ENCODE data around the gene GJB2.
A peak's percentile ranks its signal among the peaks of the same experiment; 100 is the strongest.

GJB2 gene

GRCh38 chr13:20178156-20178555 is 14.6 kb downstream of the GJB2 start:
- Histone ChIP-seq H3K4me1 (ENCODE audit: control insufficient read depth, insufficient read depth, low read length) (no peaks in the 10 kb centered on the region), H3K9me3 (ENCODE audit: control insufficient read depth, insufficient read depth, low read length) (no peaks in the 10 kb centered on the region)

DNA sequence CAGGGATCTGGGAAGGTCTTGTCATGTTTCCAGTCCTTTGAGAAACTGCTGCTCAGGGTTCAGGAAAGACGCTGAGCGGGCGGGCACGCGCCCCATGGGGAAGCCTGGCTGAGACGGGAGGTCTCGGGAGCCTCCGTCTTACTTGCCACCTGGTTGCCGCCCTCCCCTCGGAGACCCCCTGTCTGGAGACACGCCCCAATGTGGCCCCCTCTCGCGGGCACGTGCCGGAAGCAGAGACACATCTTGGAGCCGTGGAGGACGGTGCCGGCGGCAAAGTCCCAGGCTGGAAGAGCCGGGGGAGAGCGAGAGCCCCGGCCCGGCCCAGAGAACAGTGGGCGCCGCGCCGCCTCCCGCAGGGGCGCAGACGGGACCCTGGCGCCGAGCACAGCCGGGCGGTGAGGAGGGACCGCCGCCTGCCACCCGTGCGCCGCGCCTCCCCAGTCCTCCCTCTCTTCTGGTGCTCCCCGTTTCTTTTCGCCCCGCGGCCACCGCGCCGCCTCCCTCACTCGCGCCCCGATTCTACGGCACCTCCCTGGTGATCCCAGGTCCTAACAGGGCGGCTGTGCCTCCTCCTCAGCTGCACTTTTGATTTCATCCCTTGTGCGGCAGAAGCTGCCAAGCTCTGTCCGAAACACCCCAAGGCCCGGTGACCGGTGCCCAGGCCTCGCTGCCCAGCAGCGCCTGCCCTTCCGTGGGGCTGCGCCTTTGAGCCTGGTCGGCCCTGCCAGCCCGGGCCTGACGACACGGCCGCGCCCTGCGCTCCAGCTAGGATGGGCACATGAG is 15.5 kb downstream of the GJB2 start:
- Histone ChIP-seq H3K27me3 (ENCODE audit: control insufficient read depth, insufficient read depth, low read length) (no peaks in the 10 kb centered on the region), H3K4me1 (ENCODE audit: control insufficient read depth, insufficient read depth, low read length) (no peaks in the 10 kb centered on the region), H3K9ac (ENCODE audit: low read depth, low read length) (no peak overlapping the region), H3K4me3 (ENCODE audit: low read depth, low read length) (no peak overlapping the region), H3K27ac (ENCODE audit: low read depth, low read length) (no peak overlapping the region), H3K36me3 (ENCODE audit: control insufficient read depth, insufficient read depth, low read length) (no peaks in the 10 kb centered on the region), H3K9me3 (ENCODE audit: control insufficient read depth, insufficient read depth, low read length) (no peaks in the 10 kb centered on the region)

More at GRCh38 chr13:20178156-20178555, 14.6 kb downstream of the GJB2 start:
- H3K27ac ChIP-seq (ENCODE audit: low read depth, low read length), result no peak overlapping the region
- no peaks in the 10 kb centered on the region for H3K27me3 ChIP-seq (ENCODE audit: control insufficient read depth, insufficient read depth, low read length)
- H3K36me3 ChIP-seq (ENCODE audit: control insufficient read depth, insufficient read depth, low read length), result no peaks in the 10 kb centered on the region
- no peak overlapping the region for H3K9ac ChIP-seq (ENCODE audit: low read depth, low read length)
- H3K4me3 ChIP-seq (ENCODE audit: low read depth, low read length), result no peak overlapping the region

DNA sequence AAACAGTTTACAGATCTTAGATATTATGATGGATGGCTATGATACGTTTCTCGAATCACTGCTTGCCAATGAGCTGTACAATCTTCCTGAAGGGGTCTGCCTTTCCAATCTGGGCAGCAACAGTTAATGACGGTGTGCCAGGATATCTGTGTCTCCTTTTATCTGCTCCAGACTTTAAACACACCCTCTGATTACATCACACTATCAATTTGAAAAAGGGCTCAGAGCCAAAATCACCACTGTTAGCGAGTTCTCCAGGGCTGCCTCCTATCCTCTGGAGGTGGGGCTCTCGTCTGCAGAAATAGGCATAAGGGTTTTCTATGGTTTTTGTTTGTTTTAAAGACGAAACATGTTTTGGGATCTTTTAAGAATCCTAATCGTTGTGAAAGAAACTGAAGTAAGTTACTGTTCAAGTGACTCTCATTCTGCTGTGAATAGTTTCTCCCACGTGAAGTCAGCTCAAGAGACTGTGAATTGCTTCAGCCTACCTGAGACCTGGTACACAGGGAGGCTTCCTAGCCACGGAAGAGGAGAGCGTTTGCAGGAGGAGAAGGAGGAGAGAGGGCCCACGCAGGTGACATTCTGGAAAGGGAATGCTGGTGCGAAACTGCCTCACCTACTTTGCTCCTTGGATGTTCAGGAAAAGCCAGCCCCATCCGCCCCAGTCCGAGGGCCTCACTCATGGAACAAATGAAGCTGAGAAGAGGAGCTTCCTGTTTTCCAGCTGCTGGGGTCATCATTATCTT is 16.7 kb downstream of the GJB2 start:
- Histone ChIP-seq H3K36me3 (ENCODE audit: control insufficient read depth, insufficient read depth, low read length) (no peaks in the 10 kb centered on the region), H3K4me1 (ENCODE audit: control insufficient read depth, insufficient read depth, low read length) (no peaks in the 10 kb centered on the region), H3K9ac (ENCODE audit: low read depth, low read length) (no peak overlapping the region), H3K27ac (ENCODE audit: low read depth, low read length) (no peak overlapping the region), H3K27me3 (ENCODE audit: control insufficient read depth, insufficient read depth, low read length) (no peaks in the 10 kb centered on the region), H3K4me3 (ENCODE audit: low read depth, low read length) (no peak overlapping the region), H3K9me3 (ENCODE audit: control insufficient read depth, insufficient read depth, low read length) (no peaks in the 10 kb centered on the region)

GRCh38 chr13:20175406-20175794 is 17.3 kb downstream of the GJB2 start:
- Histone ChIP-seq H3K36me3 (ENCODE audit: control insufficient read depth, insufficient read depth, low read length) (no peaks in the 10 kb centered on the region), H3K4me1 (ENCODE audit: control insufficient read depth, insufficient read depth, low read length) (no peaks in the 10 kb centered on the region), H3K9ac (ENCODE audit: low read depth, low read length) (no peak overlapping the region), H3K9me3 (ENCODE audit: control insufficient read depth, insufficient read depth, low read length) (no peaks in the 10 kb centered on the region), H3K27me3 (ENCODE audit: control insufficient read depth, insufficient read depth, low read length) (no peaks in the 10 kb centered on the region), H3K4me3 (ENCODE audit: low read depth, low read length) (no peak overlapping the region), H3K27ac (ENCODE audit: low read depth, low read length) (peak overlapping the region; percentile 50)

DNA sequence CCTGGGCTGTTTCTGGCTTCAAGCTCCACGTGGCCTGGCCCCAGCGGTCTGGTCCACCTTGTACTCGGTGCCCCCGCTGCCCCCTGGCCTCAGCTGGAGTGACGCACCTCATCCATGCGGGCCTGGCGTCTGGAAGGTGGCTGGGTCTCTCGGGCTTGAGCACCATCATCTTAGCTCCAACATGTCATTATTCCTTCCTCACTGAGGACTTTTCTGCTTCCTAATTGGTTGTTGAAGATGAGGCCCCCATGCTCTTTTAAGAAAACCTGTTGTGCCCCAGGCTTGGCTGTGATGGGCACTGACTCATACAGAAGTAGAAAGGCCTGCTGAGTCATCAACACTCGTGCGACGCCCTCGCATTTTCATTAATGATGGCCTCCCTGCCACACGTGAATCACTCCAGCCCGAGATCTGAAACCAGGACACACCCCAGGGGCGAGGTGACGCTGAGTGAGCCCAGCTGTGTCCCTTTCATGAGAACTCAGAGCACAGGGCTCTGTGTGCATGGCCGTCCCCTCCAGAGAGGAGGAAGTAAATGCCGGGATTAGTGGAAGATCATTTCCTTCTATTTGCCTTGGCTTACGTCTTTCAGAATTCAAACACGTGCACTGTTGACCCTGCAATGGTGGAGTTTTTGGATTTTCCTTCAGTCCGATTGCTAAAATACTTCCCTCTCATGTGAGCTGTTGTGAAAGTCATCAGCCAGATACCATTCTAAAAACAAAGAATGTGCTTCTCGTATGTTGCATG is 17.9 kb downstream of the GJB2 start:
- H3K9ac ChIP-seq (ENCODE audit: low read depth, low read length), result no peak overlapping the region
- H3K36me3 ChIP-seq (ENCODE audit: control insufficient read depth, insufficient read depth, low read length), result no peaks in the 10 kb centered on the region
- H3K9me3 ChIP-seq (ENCODE audit: control insufficient read depth, insufficient read depth, low read length), result no peaks in the 10 kb centered on the region
- peak overlapping the region; percentile 50 for H3K27ac ChIP-seq (ENCODE audit: low read depth, low read length)
- H3K4me3 ChIP-seq (ENCODE audit: low read depth, low read length), result no peak overlapping the region
- H3K4me1 ChIP-seq (ENCODE audit: control insufficient read depth, insufficient read depth, low read length), result no peaks in the 10 kb centered on the region
- no peaks in the 10 kb centered on the region; the same call in 1 of the 2 replicates for H3K27me3 ChIP-seq (ENCODE audit: control insufficient read depth, insufficient read depth, low read length)

DNA sequence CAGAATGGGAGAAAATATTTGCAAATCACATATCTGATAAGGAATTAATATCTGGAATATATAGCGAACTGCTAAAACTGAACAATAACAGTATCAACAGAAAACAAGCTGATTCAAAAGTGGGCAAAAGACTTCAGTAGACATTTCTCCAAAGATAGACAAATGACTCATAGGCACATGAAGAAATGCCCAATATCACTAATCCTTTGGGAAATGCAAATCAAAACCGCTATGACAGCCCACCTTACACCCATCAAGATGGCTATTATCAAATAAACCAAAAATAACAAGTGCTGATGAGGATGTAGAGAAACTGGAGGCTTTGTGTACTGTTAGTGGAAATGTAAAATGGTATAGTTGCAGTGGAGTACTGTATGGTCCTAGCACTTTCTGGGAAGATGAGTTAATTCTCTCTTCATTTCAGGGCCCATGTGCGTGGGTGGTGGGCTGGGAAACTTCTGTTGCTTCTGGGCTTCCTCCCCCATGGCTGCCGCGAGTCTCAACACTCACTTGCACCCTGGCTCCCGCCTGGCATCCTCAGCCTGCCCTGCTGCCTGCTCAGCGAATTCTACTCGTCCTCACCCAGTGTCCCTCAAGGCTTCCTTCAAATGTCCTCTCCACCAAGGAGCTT is 19.5 kb downstream of the GJB2 start:
- Histone ChIP-seq H3K4me3 (ENCODE audit: low read depth, low read length) (no peak overlapping the region), H3K9me3 (ENCODE audit: control insufficient read depth, insufficient read depth, low read length) (no peaks in the 10 kb centered on the region), H3K36me3 (ENCODE audit: control insufficient read depth, insufficient read depth, low read length) (no peaks in the 10 kb centered on the region), H3K4me1 (ENCODE audit: control insufficient read depth, insufficient read depth, low read length) (no peaks in the 10 kb centered on the region), H3K27ac (ENCODE audit: low read depth, low read length) (no peak overlapping the region), H3K9ac (ENCODE audit: low read depth, low read length) (no peak overlapping the region), H3K27me3 (ENCODE audit: control insufficient read depth, insufficient read depth, low read length) (no peaks in the 10 kb centered on the region; the same call in 1 of the 2 replicates)

GRCh38 chr13:20171364-20171763 is 21.4 kb downstream of the GJB2 start:
- H3K27ac ChIP-seq (ENCODE audit: low read depth, low read length), result no peak overlapping the region

GRCh38 chr13:20170921-20171320 is 21.8 kb downstream of the GJB2 start:
- H3K27ac ChIP-seq (ENCODE audit: low read depth, low read length), result no peak overlapping the region
- H3K27me3 ChIP-seq (ENCODE audit: control insufficient read depth, insufficient read depth, low read length), result no peaks in the 10 kb centered on the region; the same call in 1 of the 2 replicates
- no peaks in the 10 kb centered on the region for H3K4me1 ChIP-seq (ENCODE audit: control insufficient read depth, insufficient read depth, low read length)

More at GRCh38 chr13:20171364-20171763, 21.4 kb downstream of the GJB2 start:
- no peak overlapping the region for H3K9ac ChIP-seq (ENCODE audit: low read depth, low read length)
- no peak overlapping the region for H3K4me3 ChIP-seq (ENCODE audit: low read depth, low read length)
- no peaks in the 10 kb centered on the region for H3K9me3 ChIP-seq (ENCODE audit: control insufficient read depth, insufficient read depth, low read length)
- no peaks in the 10 kb centered on the region for H3K4me1 ChIP-seq (ENCODE audit: control insufficient read depth, insufficient read depth, low read length)
- H3K27me3 ChIP-seq (ENCODE audit: control insufficient read depth, insufficient read depth, low read length), result no peaks in the 10 kb centered on the region; the same call in 1 of the 2 replicates
- no peaks in the 10 kb centered on the region for H3K36me3 ChIP-seq (ENCODE audit: control insufficient read depth, insufficient read depth, low read length)

DNA sequence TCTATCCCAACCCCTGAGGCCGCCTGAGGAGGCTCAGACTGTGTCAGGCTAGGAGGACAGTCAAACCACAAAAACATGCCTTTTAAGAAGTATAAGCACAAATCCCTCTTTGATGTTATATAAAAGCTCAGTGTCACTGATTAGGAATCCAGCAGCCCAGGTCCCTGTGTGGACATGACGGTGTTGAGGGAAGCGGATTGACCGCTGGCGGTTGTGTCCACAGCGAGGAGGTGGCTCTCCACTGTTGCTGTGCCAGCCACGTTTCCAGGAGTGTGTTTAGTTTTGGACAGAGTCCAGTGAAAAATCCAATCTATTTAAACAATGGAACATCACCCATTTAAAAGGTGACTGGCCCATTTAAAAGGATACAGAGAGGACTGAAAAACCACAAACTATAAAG is 24.3 kb downstream of the GJB2 start:
- Histone ChIP-seq H3K4me1 (ENCODE audit: control insufficient read depth, insufficient read depth, low read length) (no peaks in the 10 kb centered on the region), H3K4me3 (ENCODE audit: low read depth, low read length) (no peak overlapping the region), H3K9me3 (ENCODE audit: control insufficient read depth, insufficient read depth, low read length) (no peaks in the 10 kb centered on the region), H3K9ac (ENCODE audit: low read depth, low read length) (no peak overlapping the region), H3K36me3 (ENCODE audit: control insufficient read depth, insufficient read depth, low read length) (no peaks in the 10 kb centered on the region), H3K27ac (ENCODE audit: low read depth, low read length) (no peak overlapping the region), H3K27me3 (ENCODE audit: control insufficient read depth, insufficient read depth, low read length) (no peaks in the 10 kb centered on the region; the same call in 1 of the 2 replicates)

More at GRCh38 chr13:20170921-20171320, 21.8 kb downstream of the GJB2 start:
- Histone ChIP-seq H3K9ac (ENCODE audit: low read depth, low read length) (no peak overlapping the region), H3K4me3 (ENCODE audit: low read depth, low read length) (no peak overlapping the region), H3K9me3 (ENCODE audit: control insufficient read depth, insufficient read depth, low read length) (no peaks in the 10 kb centered on the region), H3K36me3 (ENCODE audit: control insufficient read depth, insufficient read depth, low read length) (no peaks in the 10 kb centered on the region)

DNA sequence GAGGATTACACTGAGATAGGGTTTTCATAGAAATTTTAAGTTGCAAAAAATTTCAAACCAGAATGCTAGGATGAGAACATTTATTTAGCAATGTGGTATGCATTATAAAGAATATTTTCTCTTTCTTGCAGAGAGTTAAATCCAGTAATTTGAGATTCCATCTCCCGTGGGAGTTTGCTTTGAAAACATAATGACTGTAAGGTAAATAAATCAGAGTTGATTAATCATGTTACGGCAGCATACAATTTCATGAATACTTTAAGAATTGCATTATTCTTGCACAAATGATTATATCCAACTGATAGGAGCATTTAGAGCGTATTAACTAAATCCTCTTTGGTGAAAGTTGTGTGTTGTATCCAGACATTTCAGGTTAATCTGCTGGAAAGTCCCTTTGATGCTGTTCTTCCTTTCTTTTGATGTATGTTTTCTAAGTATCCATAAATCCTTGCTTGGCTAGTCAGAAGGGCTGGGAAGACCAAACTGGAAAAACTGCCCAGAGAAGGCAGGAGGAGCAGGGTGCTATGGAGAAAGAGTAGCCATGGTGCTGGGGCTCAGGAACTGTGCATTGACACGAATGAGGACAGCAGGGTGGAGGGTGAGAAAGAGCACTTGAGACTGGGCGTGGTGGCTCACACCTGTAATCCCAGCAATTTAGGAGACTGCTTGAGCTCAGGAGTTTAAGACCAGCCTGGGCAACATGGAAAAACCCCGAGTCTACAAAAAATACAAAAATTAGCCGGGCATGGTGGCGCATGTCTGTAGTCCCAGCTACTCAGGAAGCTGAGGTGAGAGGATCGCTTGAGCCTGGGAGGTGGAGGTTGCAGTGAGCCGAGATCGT is 27.1 kb downstream of the GJB2 start:
- no peaks in the 10 kb centered on the region for H3K36me3 ChIP-seq (ENCODE audit: control insufficient read depth, insufficient read depth, low read length)
- H3K4me3 ChIP-seq (ENCODE audit: low read depth, low read length), result no peak overlapping the region
- H3K9ac ChIP-seq (ENCODE audit: low read depth, low read length), result no peak overlapping the region
- peaks cover 27% of the 10 kb centered on the region for H3K27me3 ChIP-seq (ENCODE audit: control insufficient read depth, insufficient read depth, low read length)
- H3K9me3 ChIP-seq (ENCODE audit: control insufficient read depth, insufficient read depth, low read length), result no peaks in the 10 kb centered on the region
- no peak overlapping the region for H3K27ac ChIP-seq (ENCODE audit: low read depth, low read length)
- no peaks in the 10 kb centered on the region for H3K4me1 ChIP-seq (ENCODE audit: control insufficient read depth, insufficient read depth, low read length)

Measured in HUES48 (cell line).